IMR-90 (cell line): ENCODE data around the gene ATRNL1.

Experiments
- BHLHE40 ChIP-seq: fragments of 150-350 bp; IDR thresholded peaks from 2 replicates; pipeline ENCODE4 v1.6.1; 2016; ENCODE audit warnings: mild to moderate bottlenecking, low read depth, low read length
- FOS ChIP-seq: fragments of 150-350 bp; IDR thresholded peaks from 2 replicates; pipeline ENCODE4 v1.6.1; 2016; ENCODE audit warnings: low read depth, low read length
- NFE2L2 ChIP-seq: fragments of 150-350 bp; IDR thresholded peaks from 2 replicates; pipeline ENCODE4 v1.6.1; 2016; ENCODE audit warnings: low read depth, mild to moderate bottlenecking, low read length
- POLR2A ChIP-seq: IDR thresholded peaks from 2 replicates; pipeline ENCODE4 v1.6.1; 2012; ENCODE audit warnings: mild to moderate bottlenecking, low read depth, low read length
- RAD21 ChIP-seq: IDR thresholded peaks from 2 replicates; pipeline ENCODE4 v1.6.1; 2012; ENCODE audit warnings: low read length, improper control_type of control experiment
- RFX5 ChIP-seq: IDR thresholded peaks from 2 replicates; pipeline ENCODE4 v1.8.0; 2012; ENCODE audit warnings: low read depth, mild to moderate bottlenecking, low read length, moderate library complexity
- SMC3 ChIP-seq: fragments of 150-350 bp; IDR thresholded peaks from 2 replicates; pipeline ENCODE4 v1.6.1; 2016; ENCODE audit warnings: low read depth, mild to moderate bottlenecking, antibody characterized with exemption, low read length, moderate library complexity
- TF ChIP-seq, protein P1 (sequence below): fragments of 150-350 bp; IDR thresholded peaks from 2 replicates; pipeline ENCODE4 v1.6.1; 2017; ENCODE audit warnings: mild to moderate bottlenecking, antibody characterized with exemption, low read length, low read depth
- TF ChIP-seq, protein P2 (sequence below): conservative IDR thresholded peaks from 2 replicates; pipeline ENCODE4 v1.5.1; 2012; ENCODE audit warnings: mild to moderate bottlenecking, low read depth, low read length, improper control_type of control experiment
- TF ChIP-seq, protein P3 (sequence below): fragments of 150-350 bp; IDR thresholded peaks from 2 replicates; pipeline ENCODE4 v1.6.1; 2016; ENCODE audit warnings: low read depth, mild to moderate bottlenecking, low read length, moderate library complexity, borderline replicate concordance

DNA sequence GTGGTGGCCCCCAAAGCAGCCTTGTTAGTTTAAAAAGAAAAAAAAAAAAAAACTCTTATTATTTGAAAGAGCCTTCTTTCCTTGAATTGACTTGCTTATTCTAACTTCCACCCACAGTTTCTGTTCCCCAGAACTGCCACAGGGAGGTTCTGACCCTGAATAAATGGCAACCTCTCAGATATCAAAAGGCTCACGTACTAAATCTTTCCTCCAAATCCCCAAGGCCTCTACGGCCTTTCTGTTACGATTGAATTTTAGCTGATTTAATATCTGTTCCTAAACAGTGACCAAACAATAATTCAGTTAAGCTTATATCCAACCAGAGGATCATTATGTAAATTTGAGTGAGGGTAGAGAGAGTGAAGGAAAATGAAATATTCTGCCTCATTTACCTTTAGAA lies 697.1 kb downstream of the ATRNL1 start:
- TF ChIP-seq, protein P1, sequence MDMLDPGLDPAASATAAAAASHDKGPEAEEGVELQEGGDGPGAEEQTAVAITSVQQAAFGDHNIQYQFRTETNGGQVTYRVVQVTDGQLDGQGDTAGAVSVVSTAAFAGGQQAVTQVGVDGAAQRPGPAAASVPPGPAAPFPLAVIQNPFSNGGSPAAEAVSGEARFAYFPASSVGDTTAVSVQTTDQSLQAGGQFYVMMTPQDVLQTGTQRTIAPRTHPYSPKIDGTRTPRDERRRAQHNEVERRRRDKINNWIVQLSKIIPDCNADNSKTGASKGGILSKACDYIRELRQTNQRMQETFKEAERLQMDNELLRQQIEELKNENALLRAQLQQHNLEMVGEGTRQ = no peak
- TF ChIP-seq POLR2A (no peak), RAD21 (no peak), FOS (no peak), RFX5 (no peak), BHLHE40 (no peak), NFE2L2 (no peak), SMC3 (no peak)
- TF ChIP-seq, protein P2, sequence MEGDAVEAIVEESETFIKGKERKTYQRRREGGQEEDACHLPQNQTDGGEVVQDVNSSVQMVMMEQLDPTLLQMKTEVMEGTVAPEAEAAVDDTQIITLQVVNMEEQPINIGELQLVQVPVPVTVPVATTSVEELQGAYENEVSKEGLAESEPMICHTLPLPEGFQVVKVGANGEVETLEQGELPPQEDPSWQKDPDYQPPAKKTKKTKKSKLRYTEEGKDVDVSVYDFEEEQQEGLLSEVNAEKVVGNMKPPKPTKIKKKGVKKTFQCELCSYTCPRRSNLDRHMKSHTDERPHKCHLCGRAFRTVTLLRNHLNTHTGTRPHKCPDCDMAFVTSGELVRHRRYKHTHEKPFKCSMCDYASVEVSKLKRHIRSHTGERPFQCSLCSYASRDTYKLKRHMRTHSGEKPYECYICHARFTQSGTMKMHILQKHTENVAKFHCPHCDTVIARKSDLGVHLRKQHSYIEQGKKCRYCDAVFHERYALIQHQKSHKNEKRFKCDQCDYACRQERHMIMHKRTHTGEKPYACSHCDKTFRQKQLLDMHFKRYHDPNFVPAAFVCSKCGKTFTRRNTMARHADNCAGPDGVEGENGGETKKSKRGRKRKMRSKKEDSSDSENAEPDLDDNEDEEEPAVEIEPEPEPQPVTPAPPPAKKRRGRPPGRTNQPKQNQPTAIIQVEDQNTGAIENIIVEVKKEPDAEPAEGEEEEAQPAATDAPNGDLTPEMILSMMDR = no peak
- TF ChIP-seq, protein P3, sequence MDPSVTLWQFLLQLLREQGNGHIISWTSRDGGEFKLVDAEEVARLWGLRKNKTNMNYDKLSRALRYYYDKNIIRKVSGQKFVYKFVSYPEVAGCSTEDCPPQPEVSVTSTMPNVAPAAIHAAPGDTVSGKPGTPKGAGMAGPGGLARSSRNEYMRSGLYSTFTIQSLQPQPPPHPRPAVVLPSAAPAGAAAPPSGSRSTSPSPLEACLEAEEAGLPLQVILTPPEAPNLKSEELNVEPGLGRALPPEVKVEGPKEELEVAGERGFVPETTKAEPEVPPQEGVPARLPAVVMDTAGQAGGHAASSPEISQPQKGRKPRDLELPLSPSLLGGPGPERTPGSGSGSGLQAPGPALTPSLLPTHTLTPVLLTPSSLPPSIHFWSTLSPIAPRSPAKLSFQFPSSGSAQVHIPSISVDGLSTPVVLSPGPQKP = no peak
